BE2C (cell line): ENCODE measurements around the gene EYS.
"Not testable (repeated sequence)": the region's sequence is repeated elsewhere in the genome, so short reads cannot be mapped to it uniquely, and the experiment has no call there.

Experiments
- DNase-seq: peaks from one replicate; pipeline ENCODE4 v3.0.0-alpha.2; 2020
- H3K27me3 ChIP-seq: fragments of 250-450 bp; sonication (Bioruptor Pico); 2 replicates; pipeline ENCODE4 v1.5.1; 2020; ENCODE audit warnings: mild to moderate bottlenecking
- H3K36me3 ChIP-seq: fragments of 250-450 bp; sonication (Bioruptor Pico); 2 replicates; pipeline ENCODE4 v1.5.1; 2020; ENCODE audit warnings: mild to moderate bottlenecking
- H3K4me1 ChIP-seq: fragments of 250-450 bp; sonication (Bioruptor Pico); 2 replicates; pipeline ENCODE4 v1.5.1; 2020
- H3K4me3 ChIP-seq: 2 replicates; pipeline ENCODE4 v1.5.1; 2011; ENCODE audit warnings: low read depth, low read length
- H3K9me3 ChIP-seq: fragments of 250-450 bp; sonication (Bioruptor Pico); 2 replicates; pipeline ENCODE4 v1.5.1; 2020
- CTCF ChIP-seq: IDR thresholded peaks from 2 replicates; pipeline ENCODE4 v1.5.1; 2012; ENCODE audit warnings: mild to moderate bottlenecking, low read depth, low read length

EYS gene

DNA sequence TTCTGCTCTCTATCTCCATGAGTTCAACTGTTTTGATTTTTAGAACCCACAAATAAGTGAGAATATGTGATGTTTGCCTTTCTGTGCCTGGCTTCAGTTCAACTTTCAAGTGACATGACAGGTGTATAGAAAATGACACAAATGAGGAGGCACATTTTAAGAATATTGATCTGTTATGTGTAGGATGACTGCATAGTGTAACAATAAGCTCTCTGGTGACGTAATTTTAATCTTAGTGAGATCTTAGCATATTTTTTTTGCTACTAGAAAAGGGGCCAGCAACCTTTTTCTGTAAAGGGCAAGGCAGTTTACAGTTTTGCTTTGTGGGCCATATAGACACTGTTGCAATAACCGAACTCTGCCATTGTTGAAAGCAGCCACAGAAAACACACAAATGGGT lies 1941.2 kb downstream of the EYS start:
- H3K4me3 ChIP-seq: no peak overlapping the region
- no peak for DNase-seq

GRCh38 chr6:63764318-63764916 lies 1942.6 kb downstream of the EYS start:
- Histone ChIP-seq H3K9me3 (no peaks in the 10 kb centered on the region), H3K4me3 (no peak overlapping the region), H3K27me3 (no peaks in the 10 kb centered on the region), H3K4me1 (no peaks in the 10 kb centered on the region), H3K36me3 (no peaks in the 10 kb centered on the region)
- DNase-seq: no peak
- TF ChIP-seq CTCF: peak; percentile 22; the same call in 1 of the 2 replicates

More for the DNA sequence above, 1941.2 kb downstream of the EYS start:
- Histone ChIP-seq H3K36me3 (no peaks in the 10 kb centered on the region), H3K4me1 (no peaks in the 10 kb centered on the region), H3K9me3 (no peaks in the 10 kb centered on the region), H3K27me3 (no peaks in the 10 kb centered on the region)
- TF ChIP-seq CTCF: no peak

- no peak for TF ChIP-seq CTCF
- Histone ChIP-seq H3K4me1 (no peaks in the 10 kb centered on the region), H3K27me3 (no peaks in the 10 kb centered on the region), H3K9me3 (no peaks in the 10 kb centered on the region), H3K4me3 (no peak overlapping the region), H3K36me3 (no peaks in the 10 kb centered on the region)
- no peak for DNase-seq
Observed at GRCh38 chr6:63760199-63760598, 1946.8 kb downstream of the EYS start.

DNA sequence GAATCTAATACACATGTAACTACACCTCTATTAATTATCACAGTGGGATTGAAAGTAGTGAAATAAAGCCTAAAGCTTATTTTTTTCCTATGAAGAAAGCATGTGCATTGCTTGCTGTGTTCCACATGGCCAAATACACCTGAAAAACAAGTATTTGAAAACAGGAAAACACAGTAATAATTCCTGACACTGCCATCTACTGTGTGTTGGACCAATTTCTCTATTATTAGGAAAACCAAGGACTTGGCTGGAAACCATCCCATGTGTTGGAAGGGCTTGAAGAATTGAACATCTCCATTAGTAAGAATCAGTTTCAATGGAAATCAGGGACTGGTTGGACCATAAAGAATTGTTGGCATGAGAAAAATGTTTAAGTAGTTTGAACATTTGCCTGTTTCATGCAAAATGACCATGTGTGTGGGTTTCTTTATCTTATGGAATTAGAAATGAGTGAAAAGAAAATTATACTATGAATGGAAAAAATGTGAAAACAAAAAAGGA lies 1947.4 kb downstream of the EYS start:
- no peaks in the 10 kb centered on the region for H3K4me1 ChIP-seq
- no peak overlapping the region for H3K4me3 ChIP-seq
- H3K36me3 ChIP-seq: no peaks in the 10 kb centered on the region
- DNase-seq: no peak
- TF ChIP-seq CTCF: no peak
- no peaks in the 10 kb centered on the region for H3K9me3 ChIP-seq
- no peaks in the 10 kb centered on the region for H3K27me3 ChIP-seq

- no peak for TF ChIP-seq CTCF
- no peaks in the 10 kb centered on the region for H3K27me3 ChIP-seq
- no peaks in the 10 kb centered on the region for H3K9me3 ChIP-seq
- no peaks in the 10 kb centered on the region for H3K4me1 ChIP-seq
- DNase-seq: no peak
- no peak overlapping the region for H3K4me3 ChIP-seq
- no peaks in the 10 kb centered on the region for H3K36me3 ChIP-seq
Observed at GRCh38 chr6:63757826-63758225, 1949.2 kb downstream of the EYS start.

DNA sequence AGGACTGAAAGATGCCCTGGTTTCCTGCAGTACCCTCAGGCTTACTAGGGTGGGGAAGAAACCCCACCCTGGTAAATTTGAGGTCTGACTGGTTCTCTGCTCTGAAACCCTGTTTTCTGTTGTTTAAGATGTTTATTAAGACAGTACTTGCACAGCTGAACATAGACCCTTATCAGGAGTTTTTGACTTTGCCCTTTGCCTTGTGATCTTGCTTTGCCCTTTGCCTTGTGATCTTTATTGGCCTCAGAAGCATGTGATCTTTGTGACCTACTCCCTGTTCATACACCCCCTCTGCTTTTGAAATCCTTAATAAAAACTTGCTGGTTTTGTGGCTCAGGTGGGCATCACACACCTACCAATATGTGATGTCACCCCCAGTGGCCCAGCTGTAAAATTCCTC lies 1949.8 kb downstream of the EYS start:
- DNase-seq: not testable (repeated sequence)

More for the DNA sequence above, 1949.8 kb downstream of the EYS start:
- H3K9me3 ChIP-seq, H3K36me3 ChIP-seq, H3K4me1 ChIP-seq, H3K27me3 ChIP-seq, H3K4me3 ChIP-seq: not testable (repeated sequence)
